GM23338 (cell line): ENCODE results near the gene TSPOAP1. TPM values are rescaled to one million over a fixed set of nuclear protein-coding genes. Genes with fewer than 3 reads are reported as not detected.
A peak's percentile ranks its signal among the peaks of the same experiment; 100 is the strongest.

Source experiments
- ATAC-seq: fragments of 200-7000 bp; cut with Tn5 transposase; 3 replicates; pipeline ENCODE4 v1.9.1; 2020
- DNase-seq: peaks from one replicate; pipeline ENCODE4 v3.0.0-alpha.2; 2015; ENCODE audit warnings: low spot score
- H2AFZ ChIP-seq: fragments of 200-600 bp; sonication (generic); 2 replicates; pipeline ENCODE4 v1.8.0; 2016; ENCODE audit warnings: antibody characterized with exemption, mild to moderate bottlenecking, moderate library complexity
- H3F3A ChIP-seq: fragments of 200-600 bp; sonication (generic); replicated peaks from 2 replicates; pipeline ENCODE4 v1.8.0; 2017; ENCODE audit warnings: antibody characterized with exemption, mixed run types, low read depth
- H3K27ac ChIP-seq: fragments of 200-600 bp; sonication (generic); 2 replicates; pipeline ENCODE4 v1.6.1; 2016; ENCODE audit warnings: low read depth
- H3K27me3 ChIP-seq: fragments of 200-600 bp; sonication (generic); 2 replicates; pipeline ENCODE4 v1.8.0; 2016; ENCODE audit warnings: mild to moderate bottlenecking, mixed run types, moderate library complexity; ENCODE audit not compliant: insufficient read depth
- H3K36me3 ChIP-seq: fragments of 200-600 bp; sonication (generic); 2 replicates; pipeline ENCODE4 v1.8.0; 2016; ENCODE audit warnings: mild to moderate bottlenecking; ENCODE audit not compliant: insufficient read depth
- H3K4me1 ChIP-seq: fragments of 200-600 bp; sonication (generic); 2 replicates; pipeline ENCODE4 v1.8.0; 2016; ENCODE audit warnings: mild to moderate bottlenecking, moderate library complexity; ENCODE audit not compliant: insufficient read depth
- H3K4me2 ChIP-seq: fragments of 200-600 bp; sonication (generic); 2 replicates; pipeline ENCODE4 v1.7.1; 2017; ENCODE audit warnings: mixed run types
- H3K4me3 ChIP-seq: fragments of 200-600 bp; sonication (generic); 2 replicates; pipeline ENCODE4 v1.6.1; 2016; ENCODE audit warnings: mixed run types
- H3K79me2 ChIP-seq: fragments of 200-600 bp; sonication (generic); replicated peaks from 2 replicates; pipeline ENCODE4 v1.8.0; 2017; ENCODE audit warnings: mild to moderate bottlenecking; ENCODE audit not compliant: insufficient read depth
- H3K9me2 ChIP-seq: fragments of 200-600 bp; sonication (generic); 2 replicates; pipeline ENCODE4 v1.8.0; 2017; ENCODE audit not compliant: insufficient read depth
- H4K20me1 ChIP-seq: fragments of 200-600 bp; sonication (generic); replicated peaks from 2 replicates; pipeline ENCODE4 v1.8.0; 2017; ENCODE audit warnings: mild to moderate bottlenecking; ENCODE audit not compliant: insufficient read depth
- H3K27ac Mint-ChIP-seq: 2 replicates; pipeline ENCODE4 v1.8.0; 2020; ENCODE audit warnings: inconsistent platforms, mild to moderate bottlenecking, moderate library complexity, mixed read lengths
- H3K27me3 Mint-ChIP-seq: 3 replicates; pipeline ENCODE4 v1.8.0; 2022; ENCODE audit warnings: low read depth, mild to moderate bottlenecking, moderate library complexity, mixed read lengths, inconsistent platforms; ENCODE audit not compliant: insufficient read depth, poor library complexity
- H3K36me3 Mint-ChIP-seq: 3 replicates; pipeline ENCODE4 v1.8.0; 2021; ENCODE audit warnings: low read depth, mild to moderate bottlenecking, inconsistent platforms, moderate library complexity, mixed read lengths
- H3K4me1 Mint-ChIP-seq: 3 replicates; pipeline ENCODE4 v1.8.0; 2020; ENCODE audit warnings: mild to moderate bottlenecking, inconsistent platforms, mixed read lengths
- H3K4me3 Mint-ChIP-seq: 3 replicates; pipeline ENCODE4 v1.8.0; 2021; ENCODE audit warnings: moderate library complexity, mild to moderate bottlenecking, inconsistent platforms, mixed read lengths
- H3K9me3 Mint-ChIP-seq: 3 replicates; pipeline ENCODE4 v1.8.0; 2020; ENCODE audit warnings: moderate library complexity, mild to moderate bottlenecking, inconsistent platforms, mixed read lengths
- EZH2 ChIP-seq: fragments of 200-600 bp; sonication (generic); IDR thresholded peaks from one replicate; pipeline ENCODE4 v1.8.0; 2017; ENCODE audit warnings: antibody characterized with exemption, mild to moderate bottlenecking, low read depth; ENCODE audit not compliant: unreplicated experiment
- EZH2phosphoT487 ChIP-seq: fragments of 200-600 bp; sonication (generic); IDR thresholded peaks from one replicate; pipeline ENCODE4 v1.8.1; 2018; ENCODE audit warnings: antibody characterized with exemption; ENCODE audit not compliant: unreplicated experiment
- JUNB ChIP-seq: IDR thresholded peaks from one replicate; pipeline ENCODE4 v1.6.1; 2016; ENCODE audit warnings: antibody characterized with exemption; ENCODE audit not compliant: unreplicated experiment
- NANOG ChIP-seq: IDR thresholded peaks from 2 replicates; pipeline ENCODE4 v1.6.1; 2016; ENCODE audit warnings: antibody characterized with exemption, borderline replicate concordance
- REST ChIP-seq: IDR thresholded peaks from one replicate; pipeline ENCODE4 v1.6.1; 2018; ENCODE audit warnings: antibody characterized with exemption; ENCODE audit not compliant: unreplicated experiment
- ZNF114 ChIP-seq: fragments of 250-450 bp; sonication (Bioruptor Pico); IDR thresholded peaks from 2 replicates; pipeline ENCODE4 v1.5.0; 2020; ENCODE audit warnings: mild to moderate bottlenecking, moderate library complexity
- ZNF462 ChIP-seq: fragments of 250-450 bp; sonication (Bioruptor Pico); IDR thresholded peaks from 2 replicates; pipeline ENCODE4 v1.5.0; 2020; ENCODE audit warnings: mild to moderate bottlenecking, moderate library complexity
- polyA plus RNA-seq: library from polyadenylated mRNA; unstranded; fragments of >200 nt; fragmentation: Nextera tagmentation; extraction: Ambion mirVana; gene quantifications from 2 replicates; pipeline ENCODE4 v1.2.1, GENCODE V29; 2016
- total RNA-seq: library from RNA; depleted of rRNA; stranded (reverse); fragments of >200 nt; shearing (Covaris generic); gene quantifications from 2 replicates; pipeline ENCODE4 v1.2.3, GENCODE V29; 2014
- TF ChIP-seq, protein P1 (sequence below), 2 experiments: fragments of 200-600 bp in 1 of 2; sonication (generic) in 1 of 2; conservative IDR thresholded peaks; 2 replicates each; pipeline versions ENCODE4 v1.5.1 to v1.6.1; 2016 to 2017; ENCODE audit warnings: antibody characterized with exemption in 2 of 2, low read depth in 2 of 2, mild to moderate bottlenecking in 2 of 2, moderate library complexity in 1 of 2

The TSPOAP1 gene
- total and polyA plus RNA-seq, 2 experiments from 2014 or later: 7.3 to 11.8 TPM

- Histone ChIP-seq H3K36me3 (no peaks in the 10 kb centered on the region), H3K9me2 (no peaks in the 10 kb centered on the region), H3K4me1 (peaks cover 42% of the 10 kb centered on the region), H4K20me1 (no peaks in the 10 kb centered on the region), H3K4me2 (no peak overlapping the region), H3F3A (peaks cover 3% of the 10 kb centered on the region; the same call in 1 of the 2 replicates), H2AFZ (no peak overlapping the region), H3K27ac (no peak overlapping the region), H3K27me3 (peaks cover 23% of the 10 kb centered on the region), H3K79me2 (no peaks in the 10 kb centered on the region), H3K4me3 (no peak overlapping the region)
- Mint-ChIP-seq H3K27me3 (peaks cover 38% of the 10 kb centered on the region), H3K27ac (no peak overlapping the region), H3K9me3 (no peaks in the 10 kb centered on the region; the same call in 2 of the 3 replicates), H3K4me3 (peak overlapping the region; percentile 38; the same call in 1 of the 3 replicates), H3K4me1 (peaks cover 54% of the 10 kb centered on the region), H3K36me3 (no peaks in the 10 kb centered on the region)
- ATAC-seq (no peak), DNase-seq (no peak)
- TF ChIP-seq, protein P1, sequence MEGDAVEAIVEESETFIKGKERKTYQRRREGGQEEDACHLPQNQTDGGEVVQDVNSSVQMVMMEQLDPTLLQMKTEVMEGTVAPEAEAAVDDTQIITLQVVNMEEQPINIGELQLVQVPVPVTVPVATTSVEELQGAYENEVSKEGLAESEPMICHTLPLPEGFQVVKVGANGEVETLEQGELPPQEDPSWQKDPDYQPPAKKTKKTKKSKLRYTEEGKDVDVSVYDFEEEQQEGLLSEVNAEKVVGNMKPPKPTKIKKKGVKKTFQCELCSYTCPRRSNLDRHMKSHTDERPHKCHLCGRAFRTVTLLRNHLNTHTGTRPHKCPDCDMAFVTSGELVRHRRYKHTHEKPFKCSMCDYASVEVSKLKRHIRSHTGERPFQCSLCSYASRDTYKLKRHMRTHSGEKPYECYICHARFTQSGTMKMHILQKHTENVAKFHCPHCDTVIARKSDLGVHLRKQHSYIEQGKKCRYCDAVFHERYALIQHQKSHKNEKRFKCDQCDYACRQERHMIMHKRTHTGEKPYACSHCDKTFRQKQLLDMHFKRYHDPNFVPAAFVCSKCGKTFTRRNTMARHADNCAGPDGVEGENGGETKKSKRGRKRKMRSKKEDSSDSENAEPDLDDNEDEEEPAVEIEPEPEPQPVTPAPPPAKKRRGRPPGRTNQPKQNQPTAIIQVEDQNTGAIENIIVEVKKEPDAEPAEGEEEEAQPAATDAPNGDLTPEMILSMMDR (conservative IDR thresholded peaks at IDR 0.05; ENCODE audit: low read depth in 2 of 2): 0 out of 4 replicates have a peak, but pooled peaks of 1 of the 2 experiments have one; percentile 8
- no peak for TF ChIP-seq REST
Observed at GRCh38 chr17:58325976-58326468, 2.6 kb downstream of the TSPOAP1 start.

- no peak overlapping the region for H3K27ac ChIP-seq
- H3K4me2 ChIP-seq: peak overlapping the region; percentile 86
- peak overlapping the region; percentile 79 for H3K4me3 Mint-ChIP-seq
- H3K36me3 ChIP-seq: no peaks in the 10 kb centered on the region
- peaks cover 23% of the 10 kb centered on the region for H3K27me3 ChIP-seq
- peaks cover 47% of the 10 kb centered on the region for H3K4me1 Mint-ChIP-seq
- H3K36me3 Mint-ChIP-seq: no peaks in the 10 kb centered on the region
- H3K4me3 ChIP-seq: peak overlapping the region; percentile 65; the same call in 1 of the 2 replicates
- no peaks in the 10 kb centered on the region; the same call in 2 of the 3 replicates for H3K9me3 Mint-ChIP-seq
- H3K27ac Mint-ChIP-seq: peak overlapping the region; percentile 45; the same call in 1 of the 2 replicates
- H3K4me1 ChIP-seq: peaks cover 35% of the 10 kb centered on the region
- H4K20me1 ChIP-seq: no peaks in the 10 kb centered on the region
- no peaks in the 10 kb centered on the region for H3K79me2 ChIP-seq
- peaks cover 3% of the 10 kb centered on the region; the same call in 1 of the 2 replicates for H3F3A ChIP-seq
- peaks cover 38% of the 10 kb centered on the region for H3K27me3 Mint-ChIP-seq
- DNase-seq: peak; percentile 90
- H2AFZ ChIP-seq: peak overlapping the region; percentile 94
- H3K9me2 ChIP-seq: no peaks in the 10 kb centered on the region
- peak; percentile 50 for ATAC-seq
- no peak for TF ChIP-seq ZNF114 (CRISPR knock-in tag)
- TF ChIP-seq EZH2phosphoT487: no peak
- no peak for TF ChIP-seq EZH2
- TF ChIP-seq JUNB: no peak
- TF ChIP-seq ZNF462 (CRISPR knock-in tag): no peak
- TF ChIP-seq NANOG: no peak
Observed at GRCh38 chr17:58325289-58325726, 3.3 kb downstream of the TSPOAP1 start.
